Skin of body (tissue), 2 donors: Measurements from ENCODE around the gene ALDH1A3. TPM values are rescaled to one million over a fixed set of nuclear protein-coding genes. Genes with fewer than 3 reads are reported as not detected.

Experiments
- DNase-seq: peaks from one replicate; lab custom pipeline; 2025; lab: John Stamatoyannopoulos, UW
- total RNA-seq: library from RNA; depleted of rRNA; stranded (reverse); fragments of >200 nt; gene quantifications from one replicate; pipeline ENCODE4 v1.2.3, GENCODE V29; 2014

The ALDH1A3 gene
- total RNA-seq, 1 donor from 2014 or later = 26.0 TPM

- DNase-seq = no peak
These were observed 22.2 kb downstream of the ALDH1A3 start for GRCh38 chr15:100901702-100902435.

GRCh38 chr15:100902436-100903167 lies 23.0 kb downstream of the ALDH1A3 start:
- peak; percentile 89 for DNase-seq

- no peak for DNase-seq
These were observed 23.5 kb downstream of the ALDH1A3 start for GRCh38 chr15:100903168-100903554.

- DNase-seq = no peak
These were observed 26.2 kb downstream of the ALDH1A3 start for GRCh38 chr15:100905850-100906249.

- no peak for DNase-seq
These were observed 28.8 kb downstream of the ALDH1A3 start for GRCh38 chr15:100908466-100908865.

GRCh38 chr15:100909565-100909964 lies 29.9 kb downstream of the ALDH1A3 start:
- no peak for DNase-seq

- no peak for DNase-seq
These were observed 30.6 kb downstream of the ALDH1A3 start for GRCh38 chr15:100909989-100910955.

GRCh38 chr15:100911086-100911485 lies 31.5 kb downstream of the ALDH1A3 start:
- DNase-seq = no peak

GRCh38 chr15:100913961-100914360 lies 34.3 kb downstream of the ALDH1A3 start:
- no peak for DNase-seq

GRCh38 chr15:100914876-100915275 lies 35.2 kb downstream of the ALDH1A3 start:
- no peak for DNase-seq

GRCh38 chr15:100918034-100918689 lies 38.5 kb downstream of the ALDH1A3 start:
- DNase-seq = peak; percentile 43

- DNase-seq = peak; percentile 47
These were observed 39.3 kb downstream of the ALDH1A3 start, which contains the start of gene LRRK1 for GRCh38 chr15:100918690-100919480. Gene LRRK1 (plus strand): TSS chr15:100919357. CDS start chr15:100924633, 5,276 bp downstream.

GRCh38 chr15:100919481-100920405 lies 40.1 kb downstream of the ALDH1A3 start:
- DNase-seq = no peak

GRCh38 chr15:100920516-100921135 lies 41.0 kb downstream of the ALDH1A3 start:
- no peak for DNase-seq

GRCh38 chr15:100922192-100923040 lies 42.8 kb downstream of the ALDH1A3 start:
- DNase-seq = no peak

- no peak for DNase-seq
These were observed 43.4 kb downstream of the ALDH1A3 start for GRCh38 chr15:100923076-100923475.

GRCh38 chr15:100923902-100924301 lies 44.3 kb downstream of the ALDH1A3 start:
- DNase-seq = no peak

- DNase-seq = no peak
These were observed 44.8 kb downstream of the ALDH1A3 start for GRCh38 chr15:100924436-100924835.
